Neural cell (in vitro differentiated cells): ENCODE measurements around the gene NBPF3. TPM values are rescaled to one million over a fixed set of nuclear protein-coding genes. Genes with fewer than 3 reads are reported as not detected.

Experiments
- H2AFZ ChIP-seq: fragments of 200-600, 300-800 bp; sonication (generic), shearing (Covaris generic); 2 replicates; pipeline ENCODE4 v1.6.0; 2014; ENCODE audit warnings: low read depth, mild to moderate bottlenecking, antibody characterized with exemption, low read length, moderate library complexity
- H3F3A ChIP-seq: fragments of 200-600 bp; shearing (Covaris generic); 2 replicates; pipeline ENCODE4 v1.6.1; 2016; ENCODE audit warnings: mild to moderate bottlenecking, moderate library complexity, mixed read lengths, antibody characterized with exemption, low read length; ENCODE audit not compliant: insufficient read depth, poor library complexity, severe bottlenecking
- H3K27ac ChIP-seq: fragments of 200-600, 300-800 bp; sonication (generic), shearing (Covaris generic); 2 replicates; pipeline ENCODE4 v1.5.1; 2014; ENCODE audit warnings: mild to moderate bottlenecking, low read length, moderate library complexity
- H3K27me3 ChIP-seq: fragments of 300-800, 200-600 bp; sonication (generic), shearing (Covaris generic); 2 replicates; pipeline ENCODE4 v1.6.0; 2014; ENCODE audit warnings: mild to moderate bottlenecking, low read depth, low read length, moderate library complexity; ENCODE audit not compliant: insufficient read depth
- H3K36me3 ChIP-seq: fragments of 300-800, 200-600 bp; sonication (generic), shearing (Covaris generic); 2 replicates; pipeline ENCODE4 v1.5.1; 2014; ENCODE audit warnings: mild to moderate bottlenecking, antibody characterized with exemption, low read length, moderate library complexity; ENCODE audit not compliant: insufficient read depth
- H3K4me2 ChIP-seq: fragments of 300-800, 200-600 bp; sonication (generic), shearing (Covaris generic); 2 replicates; pipeline ENCODE4 v1.6.0; 2014; ENCODE audit warnings: mild to moderate bottlenecking, low read length
- H3K4me3 ChIP-seq: fragments of 300-800, 200-600 bp; sonication (generic), shearing (Covaris generic); 2 replicates; pipeline ENCODE4 v1.5.1; 2014; ENCODE audit warnings: mild to moderate bottlenecking, low read length, moderate library complexity
- H3K79me2 ChIP-seq: fragments of 200-600 bp; shearing (Covaris generic); replicated peaks from 2 replicates; pipeline ENCODE4 v1.6.0; 2014; ENCODE audit warnings: mild to moderate bottlenecking, low read length, moderate library complexity; ENCODE audit not compliant: insufficient read depth
- H3K9ac ChIP-seq: fragments of 300-800, 200-600 bp; sonication (generic), shearing (Covaris generic); 2 replicates; pipeline ENCODE4 v1.6.1; 2016; ENCODE audit warnings: mild to moderate bottlenecking, low read length, mixed read lengths
- H3K9me2 ChIP-seq: fragments of 200-600 bp; shearing (Covaris generic); 2 replicates; pipeline ENCODE4 v1.6.1; 2016; ENCODE audit warnings: mild to moderate bottlenecking, low read length, mixed read lengths; ENCODE audit not compliant: insufficient read depth
- H3K9me3 ChIP-seq: fragments of 200-600, 300-800 bp; sonication (generic), shearing (Covaris generic); 2 replicates; pipeline ENCODE4 v1.6.1; 2016; ENCODE audit warnings: mild to moderate bottlenecking, mixed run types, low read length, moderate library complexity, mixed read lengths
- H4K20me1 ChIP-seq: fragments of 200-600 bp; shearing (Covaris generic); 2 replicates; pipeline ENCODE4 v1.6.1; 2016; ENCODE audit warnings: mild to moderate bottlenecking, mixed run types; ENCODE audit not compliant: insufficient read depth
- CTCF ChIP-seq: fragments of 450-650 bp; IDR thresholded peaks from 2 replicates; pipeline ENCODE4 v1.5.1; 2014; ENCODE audit warnings: antibody characterized with exemption, mild to moderate bottlenecking, moderate library complexity; ENCODE audit not compliant: poor library complexity, severe bottlenecking
- EP300 ChIP-seq: fragments of 450-650 bp; conservative IDR thresholded peaks from 2 replicates; pipeline ENCODE4 v1.6.1; 2014; ENCODE audit warnings: antibody characterized with exemption, mild to moderate bottlenecking, moderate library complexity; ENCODE audit not compliant: poor library complexity, severe bottlenecking
- EZH2 ChIP-seq: fragments of 200-600, 300-800 bp; shearing (Covaris generic), sonication (generic); IDR thresholded peaks from 2 replicates; pipeline ENCODE4 v1.6.1; 2014; ENCODE audit warnings: antibody characterized with exemption, low read length, borderline replicate concordance, mild to moderate bottlenecking; ENCODE audit not compliant: insufficient read depth, poor library complexity, severe bottlenecking
- MXI1 ChIP-seq: fragments of 450-650 bp; conservative IDR thresholded peaks from 2 replicates; pipeline ENCODE4 v1.6.1; 2014; ENCODE audit warnings: antibody characterized with exemption, mild to moderate bottlenecking; ENCODE audit not compliant: poor library complexity, severe bottlenecking
- POLR2AphosphoS5 ChIP-seq: IDR thresholded peaks from 2 replicates; pipeline ENCODE4 v1.6.1; 2012
- RAD21 ChIP-seq: fragments of 450-650 bp; conservative IDR thresholded peaks from 2 replicates; pipeline ENCODE4 v1.6.1; 2014; ENCODE audit warnings: antibody characterized with exemption, mild to moderate bottlenecking, moderate library complexity
- REST ChIP-seq: IDR thresholded peaks from 2 replicates; pipeline ENCODE4 v1.6.1; 2012; ENCODE audit warnings: borderline replicate concordance
- SMC3 ChIP-seq: fragments of 450-650 bp; conservative IDR thresholded peaks from 2 replicates; pipeline ENCODE4 v1.6.1; 2014; ENCODE audit warnings: antibody characterized with exemption, mild to moderate bottlenecking, moderate library complexity; ENCODE audit not compliant: poor library complexity
- TAF1 ChIP-seq: IDR thresholded peaks from 2 replicates; pipeline ENCODE4 v1.6.1; 2012; ENCODE audit warnings: low read depth
- polyA plus RNA-seq: library from polyadenylated mRNA; depleted of rRNA; stranded (reverse); fragments of >200 nt; gene quantifications from 2 replicates; pipeline ENCODE4 v1.2.3, GENCODE V29; 2014

NBPF3 gene
- polyA plus RNA-seq, 1 donor from 2014 or later = 14.4 TPM

GRCh38 chr1:21517161-21517589, 77.2 kb downstream of the NBPF3 start:
- Histone ChIP-seq H3K4me3 (no peak overlapping the region), H3K9me3 (no peaks in the 10 kb centered on the region), H4K20me1 (no peaks in the 10 kb centered on the region), H2AFZ (no peak overlapping the region), H3K36me3 (no peaks in the 10 kb centered on the region), H3K9ac (no peak overlapping the region), H3K4me2 (no peak overlapping the region), H3K79me2 (no peaks in the 10 kb centered on the region), H3F3A (no peaks in the 10 kb centered on the region), H3K27me3 (no peaks in the 10 kb centered on the region), H3K27ac (no peak overlapping the region), H3K9me2 (no peaks in the 10 kb centered on the region)
- TF ChIP-seq REST (no peak), CTCF (no peak), POLR2AphosphoS5 (no peak), EZH2 (no peak), MXI1 (no peak), RAD21 (no peak), TAF1 (no peak), SMC3 (no peak), EP300 (no peak)

- Histone ChIP-seq H4K20me1 (no peaks in the 10 kb centered on the region), H2AFZ (no peak overlapping the region), H3K4me3 (no peak overlapping the region), H3K79me2 (no peaks in the 10 kb centered on the region), H3K9me2 (no peaks in the 10 kb centered on the region), H3K9me3 (no peaks in the 10 kb centered on the region), H3K27ac (no peak overlapping the region), H3K36me3 (no peaks in the 10 kb centered on the region), H3F3A (no peaks in the 10 kb centered on the region), H3K9ac (no peak overlapping the region), H3K4me2 (no peak overlapping the region), H3K27me3 (no peaks in the 10 kb centered on the region)
- no peak for TF ChIP-seq SMC3
- no peak for TF ChIP-seq RAD21
- no peak for TF ChIP-seq EP300
- TF ChIP-seq REST = no peak
- TF ChIP-seq MXI1 = no peak
- no peak for TF ChIP-seq EZH2
- TF ChIP-seq POLR2AphosphoS5 = no peak
- TF ChIP-seq TAF1 = no peak
- no peak for TF ChIP-seq CTCF
Measured at GRCh38 chr1:21517660-21518480, 77.9 kb downstream of the NBPF3 start.
